HG03565 (cell line): ENCODE data around the gene CCAR1.
"Not testable (repeated sequence)": the region's sequence is repeated elsewhere in the genome, so short reads cannot be mapped to it uniquely, and the experiment has no call there.

Experiments
- ATAC-seq: cut with Tn5 transposase; IDR thresholded peaks from one replicate; pipeline ENCODE4 v1.9.1; 2021; ENCODE audit warnings: mild to moderate bottlenecking, moderate library complexity; ENCODE audit not compliant: unreplicated experiment

CCAR1 gene

DNA sequence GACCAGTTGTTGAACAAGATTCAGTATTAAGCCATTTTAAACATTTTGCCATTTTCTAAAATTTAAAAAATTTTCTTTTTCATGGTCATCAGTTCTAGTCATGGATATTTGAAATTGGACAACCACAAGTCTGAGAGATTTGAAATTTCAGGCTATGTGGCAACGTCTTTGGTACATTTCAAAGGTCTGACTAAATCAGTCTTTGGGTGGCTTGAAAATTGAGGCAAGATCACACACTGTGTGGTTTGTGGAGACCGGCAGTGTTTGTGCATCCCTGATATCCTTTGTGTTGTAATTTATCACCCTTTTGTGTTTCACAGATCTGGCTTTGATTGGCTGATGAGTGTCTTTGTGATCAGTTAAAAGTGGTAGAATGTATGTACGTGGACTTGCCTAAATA is 35.7 kb downstream of the CCAR1 start:
- no peak for ATAC-seq

DNA sequence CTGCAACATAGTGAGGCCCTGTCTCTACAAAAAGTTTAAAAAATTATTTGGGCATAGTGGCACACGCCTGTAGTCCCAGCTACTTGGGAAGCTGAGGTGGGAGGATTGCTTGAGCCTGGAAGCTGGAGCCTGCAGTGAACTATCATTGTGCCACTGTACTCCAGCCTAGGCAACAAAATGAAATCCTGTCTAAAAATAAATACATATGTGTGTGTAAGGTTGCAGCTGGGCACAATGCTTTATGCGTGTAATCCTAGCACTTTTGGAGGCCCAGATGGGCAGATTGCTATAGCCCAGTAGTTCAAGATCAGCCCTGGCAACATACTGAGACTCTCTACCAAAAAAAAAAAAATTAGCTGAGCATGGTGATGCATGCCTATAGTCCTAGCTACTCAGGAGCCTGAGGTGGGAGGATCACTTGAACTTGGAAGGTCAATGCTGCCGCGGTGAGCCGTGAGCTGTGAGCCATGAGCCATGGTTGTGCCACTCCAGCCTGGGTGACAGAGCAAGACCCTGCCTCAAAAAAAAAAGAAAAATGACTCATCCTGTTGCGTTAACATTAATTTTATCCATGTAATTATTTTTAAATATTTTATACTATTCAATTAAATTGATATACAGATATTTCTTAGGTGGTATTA is 38.3 kb downstream of the CCAR1 start:
- ATAC-seq = no peak

DNA sequence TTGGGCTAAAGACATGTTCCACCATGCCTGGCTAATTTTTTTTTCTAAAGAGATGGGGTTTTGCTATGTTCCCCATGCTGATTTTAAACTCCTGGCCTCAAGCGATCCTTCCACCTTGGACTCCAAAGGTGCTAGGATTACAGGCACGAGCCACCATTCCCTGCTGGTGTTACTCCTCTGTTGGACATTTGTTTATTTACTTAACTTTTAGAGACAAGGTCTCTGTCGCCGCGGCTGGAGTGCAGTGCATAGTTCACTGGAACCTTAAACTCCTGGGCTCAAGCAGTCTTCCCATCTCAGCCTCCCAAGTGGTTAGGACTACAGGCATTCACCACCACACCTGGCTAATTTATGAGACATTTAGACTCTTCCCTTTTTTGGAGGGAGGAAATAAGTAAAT is 38.9 kb downstream of the CCAR1 start:
- ATAC-seq = no peak

DNA sequence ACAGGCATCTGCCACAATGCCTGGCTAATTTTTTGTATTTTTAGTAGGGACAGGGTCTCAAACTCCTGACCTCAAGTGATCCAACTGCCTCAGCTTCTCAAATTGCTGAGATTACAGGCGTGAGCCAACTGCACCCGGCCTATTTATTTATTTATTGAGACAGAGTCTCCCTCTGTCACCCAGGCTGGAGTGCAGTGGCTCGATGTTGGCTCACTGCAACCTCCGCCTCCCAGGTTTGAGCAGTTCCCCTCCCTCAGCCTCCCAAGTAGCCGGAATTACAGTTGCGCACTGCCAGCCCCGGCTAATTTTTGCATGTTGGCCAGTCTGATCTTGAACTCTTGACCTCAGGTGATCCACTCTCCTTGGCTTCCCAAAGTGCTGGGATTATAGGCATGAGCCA is 46.4 kb downstream of the CCAR1 start:
- not testable (repeated sequence) for ATAC-seq

DNA sequence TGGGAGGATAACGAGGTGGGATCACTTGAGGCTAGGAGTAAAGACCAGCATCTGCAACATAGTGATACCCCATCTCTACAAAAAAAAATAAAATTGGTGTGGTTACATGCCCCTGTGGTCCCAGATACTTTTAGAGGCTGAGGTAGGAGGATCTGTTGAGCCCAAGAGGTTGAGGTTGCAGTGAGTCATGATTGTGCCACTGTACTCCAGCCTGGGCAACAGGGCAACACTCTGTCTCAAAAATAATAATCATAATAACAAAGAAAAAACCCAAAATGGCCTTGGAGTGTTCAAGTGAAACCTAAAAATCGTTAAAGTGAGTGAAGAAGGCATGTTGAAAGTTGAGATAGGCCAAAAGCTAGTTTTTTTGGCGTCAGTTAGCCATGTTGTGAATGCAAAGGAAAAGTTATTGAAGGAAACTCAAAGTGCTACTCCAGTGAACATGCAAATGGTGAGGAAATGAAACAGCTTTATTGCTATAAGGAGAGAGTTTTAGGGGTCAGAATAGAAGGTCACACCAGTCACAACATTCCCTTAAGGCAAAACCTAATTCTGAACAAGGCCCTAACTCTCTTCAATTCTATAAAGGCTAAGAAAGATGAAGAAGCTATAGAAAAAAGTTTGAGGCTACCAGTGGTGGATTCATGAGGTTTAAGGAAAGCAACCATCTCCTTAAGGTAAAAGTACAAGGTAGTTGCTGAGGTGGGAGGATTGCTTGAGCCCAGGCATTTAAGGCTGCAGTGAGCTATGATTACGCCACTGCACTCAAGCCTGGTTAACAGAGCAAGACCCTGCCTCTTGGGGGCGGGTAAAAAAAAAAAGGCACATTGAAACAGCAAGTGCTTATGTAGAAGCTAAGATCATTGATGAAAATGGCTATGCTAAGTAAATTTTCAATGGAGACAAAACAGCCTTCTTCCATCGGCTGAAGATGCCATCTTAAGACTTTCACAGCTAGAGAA is 60.9 kb downstream of the CCAR1 start:
- ATAC-seq = no peak

DNA sequence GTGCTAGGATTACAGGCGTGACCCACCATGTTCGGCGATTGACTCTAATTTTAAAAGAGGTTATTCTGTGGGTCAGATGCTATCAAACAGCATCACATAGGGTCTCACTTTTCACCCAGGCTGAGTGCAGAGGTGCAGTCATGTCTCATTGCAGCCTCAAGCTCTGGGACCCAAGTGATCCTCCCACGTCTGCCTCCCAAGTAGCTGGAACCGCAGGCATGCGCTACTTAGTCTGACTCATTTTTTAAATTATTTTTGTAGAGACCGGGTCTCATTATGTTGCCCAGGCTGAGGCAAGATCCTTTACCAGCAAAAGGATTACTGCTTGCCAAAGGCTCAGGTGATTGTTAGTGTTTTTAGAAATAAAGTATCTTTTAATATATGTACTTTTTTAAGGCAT is 63.4 kb downstream of the CCAR1 start:
- ATAC-seq = no peak

DNA sequence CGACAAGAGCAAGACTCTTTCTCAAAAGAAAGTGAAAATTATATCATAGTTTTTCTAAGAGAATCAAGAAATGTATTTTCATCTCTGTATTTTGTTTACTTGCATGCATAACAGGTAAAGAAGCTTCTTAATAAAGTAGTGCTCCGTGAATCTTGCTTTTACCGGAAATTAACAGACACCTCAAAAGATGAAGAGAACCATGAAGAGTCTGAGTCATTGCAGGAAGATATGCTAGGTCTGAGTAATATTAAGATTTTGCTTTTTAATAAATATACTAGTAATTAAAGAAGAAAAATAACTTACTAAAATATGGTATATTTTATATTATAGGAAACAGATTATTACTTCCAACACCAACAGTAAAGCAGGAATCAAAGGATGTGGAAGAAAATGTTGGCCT is 66.8 kb downstream of the CCAR1 start:
- no peak for ATAC-seq

DNA sequence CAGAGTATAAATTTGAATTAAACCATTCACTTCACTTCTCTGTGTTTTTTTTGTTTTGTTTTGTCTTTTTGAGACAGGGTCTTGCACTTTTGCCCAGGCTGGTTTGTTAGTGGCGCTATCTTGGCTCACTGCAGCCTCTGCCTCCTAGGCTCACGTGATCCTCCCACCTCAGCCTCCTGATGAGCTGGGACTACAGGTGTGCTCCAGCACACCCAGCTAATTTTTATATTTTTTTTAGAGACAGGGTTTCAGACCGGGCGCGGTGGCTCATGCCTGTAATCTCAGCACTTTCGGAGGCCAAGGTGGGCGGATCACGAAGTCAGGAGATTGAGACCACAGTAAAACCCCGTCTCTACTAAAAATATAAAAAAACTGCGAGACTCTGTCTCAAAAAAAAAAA is 69.4 kb downstream of the CCAR1 start:
- no peak for ATAC-seq

DNA sequence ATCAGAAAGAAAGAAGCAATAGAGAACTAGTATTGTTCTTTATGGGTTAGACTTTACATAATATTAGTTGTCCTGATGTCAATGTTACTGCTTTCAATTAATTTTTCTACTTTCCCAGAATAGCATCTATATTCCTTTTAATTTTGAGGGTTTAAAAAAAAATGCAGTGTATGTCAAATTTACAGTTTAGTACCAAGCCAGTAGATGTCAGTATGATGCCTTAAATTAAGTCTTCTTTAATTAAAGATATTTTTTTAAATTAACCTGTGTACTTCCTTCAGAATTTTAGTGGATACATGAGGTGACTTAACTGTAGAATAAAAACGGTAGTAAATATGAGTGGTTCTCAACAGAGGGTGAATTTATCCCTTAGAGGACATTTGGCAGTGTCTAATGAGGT is 71.1 kb downstream of the CCAR1 start:
- ATAC-seq = no peak

DNA sequence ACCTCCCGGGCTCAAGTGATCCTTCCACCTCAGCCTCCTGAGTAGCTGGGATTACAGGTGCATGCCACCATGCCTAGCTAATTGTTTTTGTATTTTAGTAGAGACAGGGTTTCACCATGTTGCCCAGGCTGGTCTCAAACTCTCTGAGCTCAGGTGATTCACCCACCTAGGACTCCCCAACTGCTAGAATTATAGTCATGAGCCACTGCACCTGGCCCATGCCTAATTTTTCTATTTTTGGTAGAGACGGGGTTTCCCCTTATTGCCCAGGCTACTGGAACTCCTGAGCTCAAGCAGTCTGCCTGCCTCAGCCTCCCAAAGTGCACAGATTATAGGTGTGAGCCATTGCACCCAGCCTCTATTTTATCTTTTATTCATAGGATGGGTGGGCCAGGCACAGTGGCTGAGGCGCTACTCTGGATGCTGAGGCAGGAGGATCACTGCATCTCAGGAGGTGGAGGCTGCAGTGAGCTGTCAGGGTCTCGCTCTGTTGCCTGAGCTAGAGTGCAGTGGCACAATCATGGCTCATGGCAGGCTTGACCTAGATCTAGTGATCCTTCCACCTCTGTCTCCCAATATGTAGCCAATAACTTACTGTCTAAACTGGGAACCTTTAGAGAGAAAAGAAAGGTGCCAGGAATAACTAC is 75.0 kb downstream of the CCAR1 start:
- ATAC-seq = no peak

DNA sequence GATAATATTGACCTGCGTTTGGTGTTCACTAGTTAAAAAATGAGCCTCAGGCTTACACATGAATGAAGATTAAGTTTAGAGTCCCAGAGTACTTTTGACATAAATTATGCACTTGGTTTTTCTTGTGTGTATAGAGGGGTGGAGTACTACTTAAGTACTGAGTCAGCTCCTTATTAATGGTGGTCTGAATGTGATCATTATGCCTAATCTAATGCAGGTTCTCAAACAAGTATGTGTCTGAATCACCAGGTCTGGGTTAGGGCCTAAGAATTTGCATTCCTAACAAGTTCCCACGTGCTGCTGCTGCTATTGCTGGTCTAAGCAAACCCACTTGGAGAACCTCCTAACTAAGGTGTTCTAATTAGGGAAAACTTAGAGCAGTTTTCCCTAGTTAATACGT is 75.6 kb downstream of the CCAR1 start:
- ATAC-seq = no peak

DNA sequence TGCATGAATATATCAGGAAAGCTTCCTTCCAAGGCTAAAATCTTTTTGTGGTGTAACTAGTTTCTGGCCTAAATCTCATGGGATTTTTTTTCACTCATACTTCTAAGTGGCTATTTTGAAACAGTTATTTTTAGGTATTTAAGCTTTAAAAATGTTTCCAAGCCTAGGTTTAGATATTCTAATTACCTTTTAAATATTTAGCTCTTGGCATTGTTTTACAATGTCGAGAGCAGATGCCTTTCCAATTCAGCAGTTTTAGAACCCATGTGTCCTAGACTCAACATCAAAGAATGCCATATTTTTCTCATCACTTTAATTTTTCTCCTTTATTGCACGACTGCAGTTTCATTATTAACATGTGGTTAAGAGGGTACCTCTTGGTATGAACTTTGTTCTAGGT is 79.2 kb downstream of the CCAR1 start:
- no peak for ATAC-seq

DNA sequence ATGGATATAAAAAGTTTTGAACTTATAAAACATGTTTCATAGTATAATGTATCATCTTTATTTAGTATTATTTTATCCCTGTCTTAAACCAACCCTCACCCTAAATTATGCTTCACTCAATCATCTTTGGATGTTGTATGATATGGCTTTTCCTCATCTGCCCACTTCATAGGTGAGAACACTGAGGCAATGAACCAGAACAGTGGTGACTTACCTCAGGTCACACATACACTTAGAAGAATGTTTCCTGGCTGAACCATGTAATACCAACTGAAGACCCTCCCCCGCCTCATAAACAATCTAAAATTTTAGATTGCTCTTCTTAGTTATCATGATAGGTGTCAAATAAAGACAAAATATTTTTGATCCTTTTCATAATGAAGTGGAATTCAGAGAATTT is 83.7 kb downstream of the CCAR1 start:
- no peak for ATAC-seq

DNA sequence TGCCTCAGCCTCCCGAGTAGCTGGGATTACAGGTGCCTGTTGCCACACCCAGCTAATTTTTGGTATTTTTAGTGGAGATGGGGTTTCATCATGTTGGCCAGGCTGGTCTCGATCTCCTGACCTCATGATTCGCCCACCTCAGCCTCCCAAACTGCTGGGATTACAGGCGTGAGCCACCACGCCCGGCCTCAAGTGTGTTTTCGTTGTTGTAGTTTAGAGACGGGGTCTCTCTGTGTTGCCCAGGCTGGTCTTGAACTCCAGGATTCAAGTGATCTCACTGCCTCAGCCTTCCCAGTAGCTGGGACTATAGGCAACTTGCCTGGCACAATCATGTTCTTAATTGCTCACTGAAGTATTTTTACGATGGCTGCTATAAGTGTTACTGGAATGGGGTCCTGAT is 89.8 kb downstream of the CCAR1 start:
- not testable (repeated sequence) for ATAC-seq

DNA sequence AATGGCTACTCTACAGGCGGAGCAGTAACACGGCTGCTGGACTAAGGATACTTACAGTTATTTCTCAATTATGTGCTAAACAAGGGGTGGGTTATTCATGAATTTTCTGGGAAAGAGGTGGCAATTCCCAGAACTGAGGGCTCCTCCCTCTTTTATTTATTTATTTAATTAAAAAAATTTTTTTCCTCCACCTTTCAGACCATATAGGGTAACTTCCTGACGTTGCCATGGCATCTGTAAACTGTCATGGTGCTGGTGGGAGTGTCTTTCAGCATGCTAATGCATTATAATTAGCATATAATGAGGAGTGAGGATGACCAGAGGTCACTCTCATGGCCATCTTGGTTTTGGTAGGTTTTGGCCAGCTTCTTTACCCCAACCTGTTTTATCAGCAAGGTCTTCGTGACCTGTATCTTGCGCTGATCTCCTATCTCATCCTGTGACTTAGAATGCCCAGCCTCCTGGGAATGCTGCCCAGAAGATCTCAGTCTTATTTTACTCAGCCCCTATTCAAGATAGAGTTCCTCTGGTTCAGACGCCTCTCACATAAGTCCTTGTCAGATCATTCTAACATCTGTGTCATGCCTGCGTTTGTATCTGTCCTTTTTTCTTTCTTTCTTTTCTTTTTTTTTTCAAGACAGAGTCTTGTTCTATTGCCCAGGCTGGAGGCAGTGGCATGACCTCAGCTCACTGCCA is 90.4 kb downstream of the CCAR1 start:
- ATAC-seq = no peak

DNA sequence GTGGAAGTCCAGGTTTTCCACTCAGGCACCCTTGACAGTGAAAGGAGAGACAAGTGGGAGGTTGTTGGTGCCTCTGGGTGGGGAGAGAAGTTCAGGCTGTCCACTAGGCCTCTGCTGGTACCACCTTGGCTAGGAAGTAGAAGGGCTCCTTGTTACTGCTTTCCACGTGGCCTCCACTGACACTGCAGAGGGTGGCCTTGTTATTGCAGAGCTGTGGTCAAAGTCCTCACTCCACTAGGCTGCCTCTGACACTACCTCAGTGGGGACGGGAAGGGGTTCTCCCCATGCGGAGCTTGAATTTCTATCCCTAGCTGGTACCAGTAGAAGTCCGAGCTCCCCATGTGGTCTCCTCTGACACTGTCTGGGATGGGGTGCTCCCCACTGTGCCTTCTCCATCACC is 91.4 kb downstream of the CCAR1 start:
- no peak for ATAC-seq

DNA sequence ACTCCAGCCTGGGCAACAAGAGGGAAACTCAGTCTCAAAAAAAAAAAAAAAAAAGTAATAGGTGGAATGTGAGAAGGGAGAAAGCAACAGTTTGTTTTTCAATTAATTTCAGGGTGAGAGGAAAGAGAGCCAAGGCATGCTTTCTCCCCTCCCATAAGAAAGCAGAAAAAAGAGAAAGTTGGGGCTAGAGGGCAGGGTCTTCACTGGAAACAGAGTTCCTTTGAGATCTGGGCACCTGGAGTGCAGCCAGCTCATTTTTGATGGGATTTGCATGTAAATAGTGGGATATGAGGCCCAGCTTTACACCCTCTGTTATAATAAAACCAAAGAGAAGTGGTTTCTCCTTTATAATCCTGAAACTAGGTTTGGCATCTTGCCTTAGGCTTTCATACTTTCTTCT is 92.5 kb downstream of the CCAR1 start:
- ATAC-seq = no peak

DNA sequence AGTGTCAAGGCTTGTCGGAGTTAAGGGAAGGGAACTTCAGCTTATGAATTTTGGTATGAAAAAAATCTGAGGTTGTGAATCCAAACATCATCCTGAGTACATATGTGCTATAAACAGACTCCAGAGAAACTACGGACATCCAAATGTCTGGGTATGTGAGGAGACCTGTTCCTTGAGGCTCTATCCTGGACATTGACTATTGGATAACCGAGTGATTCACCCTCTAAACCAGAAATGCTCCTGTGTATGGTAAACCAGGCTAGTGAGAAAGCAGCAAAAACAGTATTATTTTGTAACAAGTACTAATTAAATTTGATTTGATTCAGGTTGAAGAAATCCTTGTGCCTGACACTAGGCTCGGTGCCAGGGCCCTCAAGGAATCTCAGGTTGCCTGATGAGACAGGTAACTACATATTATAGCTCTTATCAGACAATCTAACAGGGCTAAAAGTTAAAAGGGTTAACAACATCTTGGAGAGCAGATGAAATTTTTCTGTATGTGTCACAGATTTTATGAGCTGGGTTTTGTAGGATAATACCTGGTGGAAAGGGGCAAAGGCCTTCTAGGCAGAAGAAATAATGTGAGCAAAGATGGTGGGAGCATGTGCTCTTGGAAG is 95.9 kb downstream of the CCAR1 start:
- no peak for ATAC-seq

DNA sequence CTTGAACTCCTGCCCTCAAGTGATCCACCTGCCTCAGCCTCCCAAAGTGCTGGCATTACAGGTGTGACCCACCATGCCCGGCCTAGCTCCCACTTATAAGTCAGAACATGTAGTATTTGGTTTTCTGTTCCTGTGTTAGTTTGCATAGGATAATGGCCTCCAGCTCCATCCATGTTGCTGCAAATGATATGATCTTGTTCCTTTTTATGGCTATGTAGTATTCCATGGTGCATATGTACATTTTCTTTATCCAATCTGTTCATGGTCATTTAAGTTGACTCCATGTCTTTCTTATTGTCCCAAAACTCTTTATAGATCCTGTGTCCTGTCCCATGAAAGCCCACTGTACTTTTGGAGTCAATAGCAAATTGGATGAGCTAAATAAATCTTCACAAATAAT is 99.3 kb downstream of the CCAR1 start:
- not testable (repeated sequence) for ATAC-seq

DNA sequence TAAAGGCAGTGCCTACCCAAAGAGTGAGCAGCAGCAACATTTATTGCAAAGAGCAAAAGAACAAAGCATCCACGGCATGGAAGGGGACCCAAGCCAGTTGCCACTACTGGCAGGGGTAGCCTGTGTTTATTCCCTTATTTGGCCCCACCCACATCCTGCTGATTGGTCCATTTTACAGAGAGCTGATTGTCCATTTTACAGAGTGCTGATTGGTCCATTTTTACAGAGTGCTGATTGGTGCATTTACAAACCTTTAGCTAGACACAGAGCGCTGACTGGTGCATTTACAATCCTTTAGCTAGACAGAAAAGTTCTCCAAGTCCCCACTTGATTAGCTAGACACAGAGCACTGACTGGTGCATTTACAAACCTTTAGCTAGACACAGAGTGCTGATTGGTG is 101.6 kb downstream of the CCAR1 start:
- not testable (repeated sequence) for ATAC-seq
